B cell (primary cell): ENCODE measurements around the gene MED27. TPM values are rescaled to one million over a fixed set of nuclear protein-coding genes. Genes with fewer than 3 reads are reported as not detected.

Experiments used
- ATAC-seq: fragments of 200-7000 bp; cut with Tn5 transposase; one replicate; pipeline ENCODE4 v1.10.0; 2021; ENCODE audit warnings: low read depth, mild to moderate bottlenecking, moderate number of reproducible peaks, moderate library complexity
- CTCF ChIA-PET: fragments of 350-600 bp; sonication (Branson Sonifier 250); formaldehyde crosslinking; loops from one replicate; lab custom pipeline; 2021; ENCODE audit warnings: antibody characterized with exemption, inconsistent platforms; lab: Charles Lee
- POLR2A ChIA-PET: fragments of 350-600 bp; sonication (Branson Sonifier 250); formaldehyde crosslinking; loops from one replicate; lab custom pipeline; 2021; ENCODE audit warnings: antibody characterized with exemption; lab: Charles Lee
- DNase-seq: peaks from one replicate; pipeline ENCODE4 v3.0.0; 2013
- H2AFZ ChIP-seq: 2 replicates; pipeline ENCODE4 v1.6.1; 2012; ENCODE audit warnings: mild to moderate bottlenecking, low read depth, low read length; ENCODE audit not compliant: insufficient read depth, poor library complexity, severe bottlenecking
- H3K27ac ChIP-seq, 2 donors: 1 replicate in 1 of 2; 2 replicates in 1 of 2; pipeline ENCODE4 v1.5.1; 2012 to 2013; ENCODE audit warnings: low read length in 2 of 2, mild to moderate bottlenecking in 2 of 2, moderate library complexity in 1 of 2
- H3K27me3 ChIP-seq, 4 experiments: fragments of 200-600 bp in 1 of 4; sonication (generic) in 1 of 4; replicated peaks in 1 of 4; 1 replicate in 2 of 4; 2 replicates in 2 of 4; pipeline versions ENCODE4 v1.6.1 to v1.7.0; 2013 to 2016; ENCODE audit warnings: low read length in 3 of 4, mild to moderate bottlenecking in 2 of 4, mixed read lengths in 1 of 4, moderate library complexity in 1 of 4; ENCODE audit not compliant: insufficient read depth in 4 of 4, control insufficient read depth in 3 of 4; ENCODE audit errors: control extremely low read depth in 1 of 4
- H3K36me3 ChIP-seq, 2 experiments: replicated peaks in 1 of 2; 1 replicate in 1 of 2; 2 replicates in 1 of 2; pipeline versions ENCODE4 v1.6.1 to v1.7.1; 2013; ENCODE audit warnings: low read length in 1 of 2; ENCODE audit not compliant: insufficient read depth in 2 of 2, control insufficient read depth in 1 of 2; ENCODE audit errors: control extremely low read depth in 1 of 2, extremely low read depth in 1 of 2
- H3K4me1 ChIP-seq, 2 donors: fragments of 200-600 bp in 1 of 2; sonication (generic) in 1 of 2; 1 replicate in 1 of 2; 2 replicates in 1 of 2; pipeline versions ENCODE4 v1.5.1 to v1.6.1; 2013 to 2017; ENCODE audit warnings: low read length in 2 of 2; ENCODE audit not compliant: control insufficient read depth in 2 of 2, insufficient read depth in 2 of 2
- H3K4me2 ChIP-seq: replicated peaks from 2 replicates; pipeline ENCODE3; 2012; ENCODE audit warnings: mild to moderate bottlenecking, low read depth, low read length; ENCODE audit not compliant: poor library complexity, severe bottlenecking
- H3K4me3 ChIP-seq, 5 experiments: fragments of 200-600 bp in 1 of 5; sonication (generic) in 1 of 5; 1 replicate in 3 of 5; 2 replicates in 2 of 5; pipeline versions ENCODE4 v1.5.1 to v1.7.0; 2011 to 2016; ENCODE audit warnings: low read length in 4 of 5, mild to moderate bottlenecking in 4 of 5, low read depth in 2 of 5, control low read depth in 1 of 5, moderate library complexity in 1 of 5; ENCODE audit not compliant: insufficient read depth in 1 of 5; ENCODE audit errors: control extremely low read depth in 1 of 5, extremely low read depth in 1 of 5
- H3K79me2 ChIP-seq: fragments of 200-600 bp; sonication (generic); one replicate; pipeline ENCODE4 v1.6.0; 2016; ENCODE audit warnings: low read length; ENCODE audit not compliant: control insufficient read depth, insufficient read depth
- H3K9ac ChIP-seq: fragments of 200-600 bp; sonication (generic); 2 replicates; pipeline ENCODE4 v1.6.1; 2017; ENCODE audit warnings: mild to moderate bottlenecking, low read length, moderate library complexity
- H3K9me3 ChIP-seq, 3 donors: one replicate each; pipeline versions ENCODE4 v1.6.1 to v1.7.1; 2013; ENCODE audit warnings: low read length in 2 of 3; ENCODE audit not compliant: control insufficient read depth in 2 of 3, insufficient read depth in 1 of 3; ENCODE audit errors: control extremely low read depth in 1 of 3
- H4K20me1 ChIP-seq: 2 replicates; pipeline ENCODE4 v1.6.0; 2012; ENCODE audit warnings: mild to moderate bottlenecking, low read length; ENCODE audit not compliant: insufficient read depth, control insufficient read depth, poor library complexity, severe bottlenecking
- H3K27ac Mint-ChIP-seq: one replicate; pipeline ENCODE4 v1.8.0; 2021; ENCODE audit warnings: mixed read lengths
- H3K27me3 Mint-ChIP-seq: one replicate; pipeline ENCODE4 v1.8.0; 2021; ENCODE audit warnings: mixed read lengths
- H3K4me1 Mint-ChIP-seq: one replicate; pipeline ENCODE4 v1.8.0; 2021; ENCODE audit warnings: mixed read lengths
- H3K4me3 Mint-ChIP-seq: one replicate; pipeline ENCODE4 v1.8.0; 2021; ENCODE audit warnings: mixed read lengths
- H3K9me3 Mint-ChIP-seq: one replicate; pipeline ENCODE4 v1.8.0; 2022; ENCODE audit warnings: mixed read lengths; ENCODE audit not compliant: insufficient read depth
- EZH2 ChIP-seq: IDR thresholded peaks from 2 replicates; pipeline ENCODE4 v1.6.1; 2012; ENCODE audit warnings: borderline replicate concordance, low read depth, mild to moderate bottlenecking, moderate library complexity, low read length; ENCODE audit not compliant: insufficient read depth, poor library complexity, severe bottlenecking
- WGBS: methylation state at CpG from one replicate; pipeline ENCODE4 v1.1.5; 2013; ENCODE audit warnings: missing lambda C conversion rate; ENCODE audit not compliant: insufficient coverage; 5-methylcytosine and 5-hydroxymethylcytosine counted together
- intact Hi-C: fragments of 100-400 bp; cut with micrococcal nuclease; formaldehyde crosslinking; loops from one replicate; pipeline ENCODE4 v1.10.0; 2022
- polyA plus RNA-seq: library from polyadenylated mRNA; depleted of rRNA; stranded (reverse); fragments of >200 nt; gene quantifications from 2 replicates; pipeline ENCODE4 v1.2.3, GENCODE V29; 2012
- total RNA-seq, 2 donors: library from RNA; stranded (reverse); fragments of 120-200 nt in 1 of 2; gene quantifications; 1 replicate in 1 of 2; 2 replicates in 1 of 2; pipeline versions ENCODE4 v1.2.3 to v1.2.4, GENCODE V29; 2013 to 2022
- TF ChIP-seq, protein P1 (sequence below): fragments of 200-600 bp; IDR thresholded peaks from one replicate; pipeline ENCODE4 v1.8.0; 2022; ENCODE audit warnings: antibody characterized with exemption, mild to moderate bottlenecking

The MED27 gene
- total and polyA plus RNA-seq, 2 donors (not counting 1 experiment from before 2014, with no cell fraction given) = 17.4 to 17.7 TPM

DNA sequence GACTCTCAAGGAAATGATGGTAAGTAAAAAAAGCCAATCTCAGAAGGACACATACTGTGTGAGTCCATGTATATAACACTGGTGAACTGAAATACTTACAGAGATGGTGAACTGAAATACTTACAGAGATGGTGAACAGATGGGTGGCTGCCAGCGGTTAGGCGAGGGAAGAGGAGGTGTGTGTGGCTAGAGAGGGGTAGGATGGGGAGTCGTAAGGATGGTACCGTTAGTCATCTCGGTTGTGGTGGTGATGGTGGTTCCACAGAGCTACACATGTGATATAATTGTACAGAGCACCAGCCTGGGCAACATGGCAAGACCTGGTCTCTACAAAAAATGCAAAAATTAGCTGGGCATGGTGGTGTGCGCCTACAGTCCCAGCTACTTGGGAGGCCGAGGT is 226.2 kb downstream of the MED27 start:
- ChIA-PET CTCF (no interaction called here), POLR2A (no interaction called here)
- intact Hi-C loops = no loop called here
- DNase-seq = no peak
- Mint-ChIP-seq H3K27ac (no peak overlapping the region), H3K4me1 (no peaks in the 10 kb centered on the region), H3K4me3 (no peak overlapping the region), H3K27me3 (no peaks in the 10 kb centered on the region), H3K9me3 (no peaks in the 10 kb centered on the region)
- WGBS = 76% methylated on average over 5 of the region's 7 CpGs
- Histone ChIP-seq H3K9me3 (no peaks in the 10 kb centered on the region), H3K4me1 (no peaks in the 10 kb centered on the region), H3K4me2 (no peak overlapping the region), H3K27ac (no peak overlapping the region), H3K4me3 (no peak overlapping the region), H3K9ac (no peak overlapping the region), H4K20me1 (no peaks in the 10 kb centered on the region), H2AFZ (no peak overlapping the region), H3K36me3 (no peaks in the 10 kb centered on the region), H3K27me3 (no peaks in the 10 kb centered on the region), H3K79me2 (no peaks in the 10 kb centered on the region)
- TF ChIP-seq, protein P1, sequence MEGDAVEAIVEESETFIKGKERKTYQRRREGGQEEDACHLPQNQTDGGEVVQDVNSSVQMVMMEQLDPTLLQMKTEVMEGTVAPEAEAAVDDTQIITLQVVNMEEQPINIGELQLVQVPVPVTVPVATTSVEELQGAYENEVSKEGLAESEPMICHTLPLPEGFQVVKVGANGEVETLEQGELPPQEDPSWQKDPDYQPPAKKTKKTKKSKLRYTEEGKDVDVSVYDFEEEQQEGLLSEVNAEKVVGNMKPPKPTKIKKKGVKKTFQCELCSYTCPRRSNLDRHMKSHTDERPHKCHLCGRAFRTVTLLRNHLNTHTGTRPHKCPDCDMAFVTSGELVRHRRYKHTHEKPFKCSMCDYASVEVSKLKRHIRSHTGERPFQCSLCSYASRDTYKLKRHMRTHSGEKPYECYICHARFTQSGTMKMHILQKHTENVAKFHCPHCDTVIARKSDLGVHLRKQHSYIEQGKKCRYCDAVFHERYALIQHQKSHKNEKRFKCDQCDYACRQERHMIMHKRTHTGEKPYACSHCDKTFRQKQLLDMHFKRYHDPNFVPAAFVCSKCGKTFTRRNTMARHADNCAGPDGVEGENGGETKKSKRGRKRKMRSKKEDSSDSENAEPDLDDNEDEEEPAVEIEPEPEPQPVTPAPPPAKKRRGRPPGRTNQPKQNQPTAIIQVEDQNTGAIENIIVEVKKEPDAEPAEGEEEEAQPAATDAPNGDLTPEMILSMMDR = no peak
- no peak for TF ChIP-seq EZH2
- ATAC-seq = no peak

DNA sequence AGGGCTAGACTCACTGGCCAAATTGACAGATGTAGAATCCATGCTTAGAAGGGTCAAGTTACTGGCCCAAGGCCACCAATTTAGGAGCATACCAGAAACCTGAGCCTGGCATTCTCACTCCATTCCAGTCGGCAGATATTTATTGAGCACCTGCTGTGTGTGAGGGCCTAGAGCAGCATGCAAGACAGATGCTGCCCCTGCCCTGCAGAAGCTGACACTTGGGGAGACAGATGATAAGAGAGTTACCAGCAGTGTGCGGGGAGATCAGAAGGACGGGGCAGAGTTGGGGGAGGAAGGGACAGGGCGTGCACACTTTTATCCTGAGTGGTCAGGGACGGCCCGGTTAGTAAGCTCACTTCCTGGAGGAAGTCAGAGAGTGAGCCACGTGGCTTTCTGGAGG is 228.3 kb downstream of the MED27 start:
- Histone ChIP-seq H4K20me1 (no peaks in the 10 kb centered on the region), H2AFZ (no peak overlapping the region), H3K27ac (no peak overlapping the region), H3K9me3 (no peaks in the 10 kb centered on the region), H3K27me3 (no peaks in the 10 kb centered on the region), H3K36me3 (no peaks in the 10 kb centered on the region), H3K9ac (no peak overlapping the region), H3K4me3 (no peak overlapping the region), H3K4me1 (no peaks in the 10 kb centered on the region), H3K79me2 (no peaks in the 10 kb centered on the region), H3K4me2 (no peak overlapping the region)
- H3K4me3 Mint-ChIP-seq = no peak overlapping the region
- no peak overlapping the region for H3K27ac Mint-ChIP-seq
- TF ChIP-seq EZH2 = no peak
- TF ChIP-seq, protein P1 = no peak
- no peaks in the 10 kb centered on the region for H3K4me1 Mint-ChIP-seq
- ChIA-PET POLR2A (no interaction called here), CTCF (no interaction called here)
- 29% methylated on average over 7 of the region's 7 CpGs for WGBS
- DNase-seq = no peak
- intact Hi-C loops = no loop called here
- no peak for ATAC-seq
- no peaks in the 10 kb centered on the region for H3K27me3 Mint-ChIP-seq
- H3K9me3 Mint-ChIP-seq = no peaks in the 10 kb centered on the region
